Kidney (tissue), 22 donors: Measurements from ENCODE around the gene SORT1. TPM values are rescaled to one million over a fixed set of nuclear protein-coding genes. Genes with fewer than 3 reads are reported as not detected.
"Not testable (repeated sequence)": the region's sequence is repeated elsewhere in the genome, so short reads cannot be mapped to it uniquely, and the experiment has no call there.

Source experiments
- DNase-seq, 5 donors: peaks; one replicate each; pipeline ENCODE4 v3.0.0-alpha.2; 2013 to 2020
- FAIRE-seq: peaks from 2 replicates; lab custom pipeline; 2012; peaks lifted over from hg19 to GRCh38; lab: Jason Lieb, UNC
- H3K27ac ChIP-seq, 2 donors: one replicate each; pipeline ENCODE4 v1.7.0; 2013; ENCODE audit warnings: low read depth in 2 of 2, low read length in 2 of 2, inconsistent platforms in 1 of 2
- H3K27me3 ChIP-seq: one replicate; pipeline ENCODE4 v1.7.1; 2013; ENCODE audit warnings: low read length, inconsistent platforms; ENCODE audit not compliant: control insufficient read depth, insufficient read depth
- H3K36me3 ChIP-seq, 3 donors: one replicate each; pipeline versions ENCODE4 v1.7.0 to v1.7.1; 2013; ENCODE audit warnings: low read length in 3 of 3, control low read depth in 1 of 3, inconsistent platforms in 1 of 3; ENCODE audit not compliant: insufficient read depth in 3 of 3, control insufficient read depth in 2 of 3
- H3K4me1 ChIP-seq, 3 donors: one replicate each; pipeline versions ENCODE4 v1.7.0 to v1.7.1; 2013; ENCODE audit warnings: low read length in 3 of 3, inconsistent platforms in 1 of 3, low read depth in 1 of 3; ENCODE audit not compliant: control insufficient read depth in 2 of 3, insufficient read depth in 2 of 3
- H3K4me3 ChIP-seq, 3 donors: one replicate each; pipeline versions ENCODE4 v1.7.0 to v1.8.1; 2013; ENCODE audit warnings: low read length in 3 of 3, control low read depth in 1 of 3, inconsistent platforms in 1 of 3
- H3K9ac ChIP-seq, 3 donors: one replicate each; pipeline versions ENCODE4 v1.7.0 to v1.7.1; 2013; ENCODE audit warnings: low read length in 3 of 3, control low read depth in 1 of 3, inconsistent platforms in 1 of 3
- H3K9me3 ChIP-seq, 3 donors: one replicate each; pipeline versions ENCODE4 v1.7.0 to v1.7.1; 2013; ENCODE audit warnings: low read length in 3 of 3, control low read depth in 1 of 3, inconsistent platforms in 1 of 3; ENCODE audit not compliant: control insufficient read depth in 2 of 3, insufficient read depth in 1 of 3
- intact Hi-C: fragments of 100-400 bp; cut with DNase I; formaldehyde crosslinking; loops from one replicate; pipeline ENCODE4 v1.11.1; 2022
- long read RNA-seq, 10 donors: library from polyadenylated mRNA in 1 of 10; unstranded in 1 of 10; transcript quantifications; one replicate each; pipeline ENCODE4 v2.0.0 and lab custom pipeline, GENCODE V29; 2021 to 2026
- polyA plus RNA-seq: library from polyadenylated mRNA; stranded (reverse); fragments of 350-450 nt; fragmentation: Illumina TruSeq; extraction: RNeasy Lipid Tissue Mini Kit (QIAGEN cat#74804); gene quantifications from one replicate; pipeline ENCODE4 v1.2.3, GENCODE V29; 2014; ENCODE audit warnings: low read depth, low replicate concordance; ENCODE audit not compliant: insufficient read depth
- total RNA-seq: library from RNA; stranded (reverse); fragmentation: NEBNext Ultra II Directional; extraction: Animal tissue kit (Norgen Biotek cat#: 25700); gene quantifications from one replicate; pipeline ENCODE4 v1.2.1, GENCODE V29; 2021
- TF ChIP-seq, protein P1 (sequence below): IDR thresholded peaks from 3 replicates; pipeline ENCODE4 v1.5.1; 2012; ENCODE audit warnings: mild to moderate bottlenecking, moderate library complexity, borderline replicate concordance; ENCODE audit not compliant: insufficient read depth; ENCODE audit errors: extremely low read depth
- donor health status: control.
- donor health status: control.
- donor health status: control.
- donor health status: control.
- donor health status: control.
- donor health status: DM: yes; HTN: yes; CAD: no.
- donor health status: Normal renal cell carcinoma (clear cell type).

The SORT1 gene
- total RNA-seq = 169 TPM
- 33.5 TPM for polyA plus RNA-seq
- long read RNA-seq, donor 1, full-length matches to known transcripts = 4 of 4 reads
- long read RNA-seq, donor 1, partial matches to known transcripts = 0 of 4 reads
- long read RNA-seq, donor 1, other reads (novel, unspliced or antisense) = 0 of 4 reads
- long read RNA-seq, donor 2, full-length matches to known transcripts = 5 of 5 reads
- long read RNA-seq, donor 2, partial matches to known transcripts = 0 of 5 reads
- long read RNA-seq, donor 2, other reads (novel, unspliced or antisense) = 0 of 5 reads
- long read RNA-seq, donor 3, full-length matches to known transcripts = 7 of 7 reads
- long read RNA-seq, donor 3, partial matches to known transcripts = 0 of 7 reads
- long read RNA-seq, donor 3, other reads (novel, unspliced or antisense) = 0 of 7 reads
- long read RNA-seq, donor 4, full-length matches to known transcripts = 2 of 2 reads
- long read RNA-seq, donor 4, partial matches to known transcripts = 0 of 2 reads
- long read RNA-seq, donor 4, other reads (novel, unspliced or antisense) = 0 of 2 reads
- long read RNA-seq, donor 5, partial matches to known transcripts = 6 of 6 reads
- long read RNA-seq, donor 5, other reads (novel, unspliced or antisense) = 0 of 6 reads
- long read RNA-seq, donor 6 = 0 reads
- long read RNA-seq, donor 7, full-length matches to known transcripts = 55 of 141 reads
- long read RNA-seq, donor 7, partial matches to known transcripts = 13 of 141 reads
- long read RNA-seq, donor 7, other reads (novel, unspliced or antisense) = 73 of 141 reads
- long read RNA-seq, donor 8, full-length matches to known transcripts = 6 of 6 reads
- long read RNA-seq, donor 8, partial matches to known transcripts = 0 of 6 reads
- long read RNA-seq, donor 8, other reads (novel, unspliced or antisense) = 0 of 6 reads
- long read RNA-seq, donor 9, full-length matches to known transcripts = 1 of 1 reads
- long read RNA-seq, donor 9, partial matches to known transcripts = 0 of 1 reads
- long read RNA-seq, donor 9, other reads (novel, unspliced or antisense) = 0 of 1 reads
- long read RNA-seq, donor 10, full-length matches to known transcripts = 1 of 6 reads
- long read RNA-seq, donor 10, partial matches to known transcripts = 0 of 6 reads
- long read RNA-seq, donor 10, other reads (novel, unspliced or antisense) = 5 of 6 reads

DNA sequence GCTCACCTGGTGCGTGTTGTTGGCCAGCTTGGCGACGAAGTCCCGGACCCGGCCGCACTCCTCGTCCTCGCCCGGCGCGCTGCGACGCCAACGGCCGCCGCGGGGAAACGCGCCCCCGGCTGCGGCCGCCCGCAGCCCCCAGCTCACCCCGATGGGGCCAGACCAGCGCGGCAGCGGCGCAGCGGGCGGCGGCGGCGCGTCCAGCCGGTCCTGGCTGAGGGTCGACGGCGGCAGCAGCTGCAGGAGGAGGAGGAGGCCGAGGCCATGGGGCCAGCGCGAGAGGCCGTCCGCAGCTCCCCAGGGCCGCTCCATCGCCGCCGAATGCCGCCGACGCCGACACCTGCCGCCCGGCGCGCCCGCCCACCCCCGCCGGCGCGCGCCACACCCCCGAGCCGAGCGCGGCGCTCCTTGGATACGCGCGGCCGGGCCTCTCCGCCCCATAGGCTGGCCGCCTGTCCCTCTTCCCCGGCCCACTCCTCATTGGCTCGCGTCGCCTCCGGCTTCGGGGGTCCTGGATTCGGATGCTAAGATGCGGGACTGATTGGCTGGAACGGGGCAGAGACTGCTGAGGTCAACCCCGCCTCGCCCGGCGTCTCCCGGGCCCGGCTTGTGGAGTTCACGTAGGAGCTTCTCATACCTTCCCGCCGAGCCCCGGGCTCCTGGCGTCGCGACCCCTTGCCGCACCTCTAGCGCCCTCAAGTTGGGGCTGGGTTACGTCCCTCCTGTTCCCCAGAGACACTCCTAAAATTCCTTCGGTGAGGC is at the start of gene SORT1:
Gene SORT1 (minus strand): TSS at position 338 of the 762 bp plus-strand sequence. CDS start 26 bp downstream, at position 312.
- Histone ChIP-seq H3K27ac (peak within 1 kb of the TSS; percentile 18 to 51), H3K4me1 (peaks cover 6 to 24% (median 21%) of the 10 kb centered on the region in 3 donors), H3K27me3 (no peaks in the 10 kb centered on the region), H3K4me3 (peak within 1 kb of the TSS; percentile 55 to 65 (median 60)), H3K9ac (peak within 1 kb of the TSS; percentile 30 to 66 (median 33)), H3K36me3 (peaks cover 0 to 8% (median 6%) of the 10 kb centered on the region in 3 donors), H3K9me3 (no peaks in the 10 kb centered on the region)
- FAIRE-seq (no peak), DNase-seq (peak; percentile 93 to 97 (median 96))
- intact Hi-C loops = no loop called here
- TF ChIP-seq, protein P1, sequence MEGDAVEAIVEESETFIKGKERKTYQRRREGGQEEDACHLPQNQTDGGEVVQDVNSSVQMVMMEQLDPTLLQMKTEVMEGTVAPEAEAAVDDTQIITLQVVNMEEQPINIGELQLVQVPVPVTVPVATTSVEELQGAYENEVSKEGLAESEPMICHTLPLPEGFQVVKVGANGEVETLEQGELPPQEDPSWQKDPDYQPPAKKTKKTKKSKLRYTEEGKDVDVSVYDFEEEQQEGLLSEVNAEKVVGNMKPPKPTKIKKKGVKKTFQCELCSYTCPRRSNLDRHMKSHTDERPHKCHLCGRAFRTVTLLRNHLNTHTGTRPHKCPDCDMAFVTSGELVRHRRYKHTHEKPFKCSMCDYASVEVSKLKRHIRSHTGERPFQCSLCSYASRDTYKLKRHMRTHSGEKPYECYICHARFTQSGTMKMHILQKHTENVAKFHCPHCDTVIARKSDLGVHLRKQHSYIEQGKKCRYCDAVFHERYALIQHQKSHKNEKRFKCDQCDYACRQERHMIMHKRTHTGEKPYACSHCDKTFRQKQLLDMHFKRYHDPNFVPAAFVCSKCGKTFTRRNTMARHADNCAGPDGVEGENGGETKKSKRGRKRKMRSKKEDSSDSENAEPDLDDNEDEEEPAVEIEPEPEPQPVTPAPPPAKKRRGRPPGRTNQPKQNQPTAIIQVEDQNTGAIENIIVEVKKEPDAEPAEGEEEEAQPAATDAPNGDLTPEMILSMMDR = no peak

DNA sequence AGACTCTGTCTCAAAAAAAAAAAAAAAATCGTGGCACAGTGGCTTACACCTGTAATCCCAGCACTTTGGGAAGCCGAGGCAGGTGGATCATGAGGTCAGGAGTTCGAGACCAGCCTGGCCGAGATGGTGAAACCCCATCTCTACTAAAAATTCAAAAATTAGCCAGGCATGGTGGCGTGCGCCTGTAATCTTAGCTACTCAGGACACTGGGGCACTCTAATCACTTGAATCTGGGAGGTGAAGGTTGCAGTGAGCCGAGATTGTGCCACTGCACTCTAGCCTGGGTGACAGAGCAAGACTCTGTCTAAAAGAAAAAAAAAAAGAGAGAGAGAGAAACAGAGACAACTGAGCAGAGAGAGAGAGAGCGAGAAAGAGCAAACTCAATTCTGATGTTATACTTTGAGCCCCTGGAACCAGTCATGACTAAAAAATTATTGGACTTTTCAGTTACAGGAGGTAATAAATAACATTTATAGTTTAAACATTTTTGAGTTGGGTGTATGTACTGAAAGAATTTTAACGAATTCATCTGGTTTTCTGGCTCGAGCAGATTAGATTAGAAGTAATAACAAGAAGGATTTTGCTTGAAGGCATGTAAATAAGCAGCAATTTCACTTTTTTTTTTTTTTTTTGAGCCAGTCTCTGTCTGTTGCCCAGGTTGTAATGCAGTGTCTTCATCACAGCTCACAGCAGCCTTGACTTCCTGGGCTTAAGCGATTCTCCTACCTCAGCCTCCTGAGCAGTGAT is 48.4 kb upstream of the SORT1 start:
- FAIRE-seq, H3K9ac ChIP-seq: not testable (repeated sequence)

DNA sequence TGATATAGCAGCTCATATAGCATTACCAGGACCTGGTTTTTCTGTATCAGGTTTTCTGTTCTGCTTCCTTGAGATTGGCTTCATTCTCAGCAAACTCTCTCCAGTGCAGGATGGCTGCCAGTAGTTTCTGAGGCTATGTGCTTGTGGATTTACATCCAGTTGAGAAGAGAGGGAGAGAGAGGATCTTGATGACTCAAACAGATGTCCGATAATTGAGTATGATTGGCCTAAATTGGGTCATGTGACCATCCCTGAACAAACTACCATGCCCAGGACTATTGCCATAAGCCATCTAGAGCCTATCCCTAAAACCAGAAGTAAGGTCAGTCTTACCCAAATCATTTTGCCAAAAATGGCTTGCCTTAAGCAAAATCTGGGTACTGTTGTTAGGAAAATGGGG is 46.6 kb upstream of the SORT1 start:
- Histone ChIP-seq H3K36me3 (no peaks in the 10 kb centered on the region), H3K27ac (no peak overlapping the region), H3K9ac (no peak overlapping the region), H3K9me3 (no peaks in the 10 kb centered on the region), H3K4me1 (peaks cover 0 to 5% (median 0%) of the 10 kb centered on the region in 3 donors), H3K27me3 (no peaks in the 10 kb centered on the region), H3K4me3 (no peak overlapping the region)
- TF ChIP-seq, protein P1 = no peak
- DNase-seq (no peak), FAIRE-seq (no peak)
- intact Hi-C loops = no loop called here

More for the DNA sequence above, 48.4 kb upstream of the SORT1 start:
- H3K27me3 ChIP-seq, H3K27ac ChIP-seq, H3K4me1 ChIP-seq, H3K36me3 ChIP-seq, H3K4me3 ChIP-seq, H3K9me3 ChIP-seq, intact Hi-C loops: not testable (repeated sequence)
- peak in 1 of 5 donors; percentile 34 for DNase-seq
